Ishikawa (cell line): ENCODE results near the gene ZNF280B.

ENCODE experiments used
- CEBPB ChIP-seq: IDR thresholded peaks from 2 replicates; pipeline ENCODE4 v1.6.1; 2012
- CREB1 ChIP-seq: IDR thresholded peaks from 2 replicates; pipeline ENCODE4 v1.6.1; 2012; ENCODE audit warnings: low read depth
- EGR1 ChIP-seq: IDR thresholded peaks from 2 replicates; pipeline ENCODE4 v1.6.1; 2012
- EP300 ChIP-seq: IDR thresholded peaks from 2 replicates; pipeline ENCODE4 v1.6.1; 2012; ENCODE audit warnings: borderline replicate concordance
- FOXM1 ChIP-seq: IDR thresholded peaks from 2 replicates; pipeline ENCODE4 v1.6.1; 2012; ENCODE audit warnings: low read depth, borderline replicate concordance
- MAX ChIP-seq: IDR thresholded peaks from 2 replicates; pipeline ENCODE4 v1.6.1; 2012
- NFIC ChIP-seq: IDR thresholded peaks from 2 replicates; pipeline ENCODE4 v1.6.1; 2012
- RAD21 ChIP-seq: IDR thresholded peaks from 2 replicates; pipeline ENCODE4 v1.6.1; 2012; ENCODE audit warnings: low read depth
- REST ChIP-seq: IDR thresholded peaks from 2 replicates; pipeline ENCODE4 v1.6.1; 2012; ENCODE audit warnings: low read depth, mild to moderate bottlenecking
- TAF1 ChIP-seq: IDR thresholded peaks from 2 replicates; pipeline ENCODE4 v1.6.1; 2012; ENCODE audit warnings: low read depth, mild to moderate bottlenecking
- TCF12 ChIP-seq: IDR thresholded peaks from 2 replicates; pipeline ENCODE4 v1.6.1; 2012; ENCODE audit warnings: low read depth
- TEAD4 ChIP-seq: IDR thresholded peaks from 2 replicates; pipeline ENCODE4 v1.6.1; 2012
- USF1 ChIP-seq: IDR thresholded peaks from 2 replicates; pipeline ENCODE4 v1.6.1; 2012
- YY1 ChIP-seq: IDR thresholded peaks from 2 replicates; pipeline ENCODE4 v1.6.1; 2012; ENCODE audit warnings: low read depth
- ZBTB7A ChIP-seq: IDR thresholded peaks from 2 replicates; pipeline ENCODE4 v1.6.1; 2012; ENCODE audit warnings: low read depth

The ZNF280B gene

GRCh38 chr22:22553141-22553540, 44.6 kb upstream of the ZNF280B start:
- TF ChIP-seq FOXM1 (no peak), USF1 (no peak), EGR1 (no peak), MAX (no peak), EP300 (no peak), YY1 (no peak)

GRCh38 chr22:22552630-22553029, 44.1 kb upstream of the ZNF280B start:
- TF ChIP-seq MAX (no peak), FOXM1 (no peak), TEAD4 (no peak), TAF1 (no peak), CEBPB (no peak), YY1 (no peak), RAD21 (no peak), EGR1 (no peak), TCF12 (no peak), REST (no peak), NFIC (no peak), USF1 (no peak), ZBTB7A (no peak), EP300 (no peak), CREB1 (no peak)

GRCh38 chr22:22550789-22551434, 42.4 kb upstream of the ZNF280B start:
- TF ChIP-seq TEAD4 (no peak), MAX (no peak), CEBPB (no peak), CREB1 (no peak), ZBTB7A (no peak), TCF12 (no peak), USF1 (no peak), EP300 (no peak), REST (no peak), EGR1 (no peak), YY1 (no peak), NFIC (no peak), RAD21 (no peak), TAF1 (no peak)

- TF ChIP-seq TCF12 = no peak
- TF ChIP-seq TAF1 = no peak
- TF ChIP-seq ZBTB7A = no peak
- no peak for TF ChIP-seq YY1
- no peak for TF ChIP-seq EGR1
- no peak for TF ChIP-seq CREB1
- TF ChIP-seq CEBPB = no peak
- TF ChIP-seq USF1 = no peak
- TF ChIP-seq RAD21 = no peak
- TF ChIP-seq REST = no peak
Measured at GRCh38 chr22:22548910-22549309, 40.4 kb upstream of the ZNF280B start.
